Hepatocyte (in vitro differentiated cells): ENCODE measurements around the gene HMCN1.

ENCODE experiments used
- CTCF ChIP-seq: fragments of 200-600 bp; sonication (generic); IDR thresholded peaks from 2 replicates; pipeline ENCODE4 v1.5.1; 2016; ENCODE audit warnings: antibody characterized with exemption, mild to moderate bottlenecking; ENCODE audit not compliant: poor library complexity
- EZH2phosphoT487 ChIP-seq: fragments of 200-600 bp; sonication (generic); IDR thresholded peaks from one replicate; pipeline ENCODE4 v1.6.1; 2018; ENCODE audit warnings: antibody characterized with exemption, mild to moderate bottlenecking, low read depth, moderate library complexity; ENCODE audit not compliant: unreplicated experiment, severe bottlenecking

GRCh38 chr1:185788386-185788785, 54.2 kb downstream of the HMCN1 start:
- TF ChIP-seq CTCF (no peak), EZH2phosphoT487 (no peak)
